ENCODE data around the gene ZP4.

Gene ZP4

GRCh38 chr1:237890822-237891221, at the start of gene ZP4:
ZP4 (minus strand) TSS chr1:237890922; CDS start chr1:237890635, 287 bp downstream.
- DNase-seq (ENCODE audit: low read depth, low spot score) = no peak

GRCh38 chr1:237938553-237938952, 47.8 kb upstream of the ZP4 start:
- DNase-seq (ENCODE audit: low read depth, low spot score) = no peak

GRCh38 chr1:237938068-237938467, 47.3 kb upstream of the ZP4 start:
- DNase-seq (ENCODE audit: low read depth, low spot score) = no peak

GRCh38 chr1:237932816-237933215, 42.1 kb upstream of the ZP4 start:
- no peak for DNase-seq (ENCODE audit: low read depth, low spot score)

GRCh38 chr1:237931581-237931980, 40.9 kb upstream of the ZP4 start:
- DNase-seq (ENCODE audit: low read depth, low spot score) = no peak

GRCh38 chr1:237927198-237927597, 36.5 kb upstream of the ZP4 start:
- no peak for DNase-seq (ENCODE audit: low read depth, low spot score)

GRCh38 chr1:237921306-237921705, 30.6 kb upstream of the ZP4 start:
- no peak for DNase-seq (ENCODE audit: low read depth, low spot score)

GRCh38 chr1:237913345-237913744, 22.6 kb upstream of the ZP4 start:
- DNase-seq (ENCODE audit: low read depth, low spot score) = no peak

- no peak for DNase-seq (ENCODE audit: low read depth, low spot score)
Observed at GRCh38 chr1:237911911-237912310, 21.2 kb upstream of the ZP4 start.

- DNase-seq (ENCODE audit: low read depth, low spot score) = no peak
Observed at GRCh38 chr1:237910834-237911233, 20.1 kb upstream of the ZP4 start.

GRCh38 chr1:237903961-237904360, 13.2 kb upstream of the ZP4 start:
- DNase-seq (ENCODE audit: low read depth, low spot score) = no peak

GRCh38 chr1:237902960-237903743, 12.4 kb upstream of the ZP4 start:
- no peak for DNase-seq (ENCODE audit: low read depth, low spot score)

- DNase-seq (ENCODE audit: low read depth, low spot score) = no peak
Observed at GRCh38 chr1:237901299-237901934, 10.7 kb upstream of the ZP4 start.

GRCh38 chr1:237895630-237896029, 4.9 kb upstream of the ZP4 start:
- no peak for DNase-seq (ENCODE audit: low read depth, low spot score)

GRCh38 chr1:237894131-237894530, 3.4 kb upstream of the ZP4 start:
- no peak for DNase-seq (ENCODE audit: low read depth, low spot score)

- no peak for DNase-seq (ENCODE audit: low read depth, low spot score)
Observed at GRCh38 chr1:237891979-237892378, 1.3 kb upstream of the ZP4 start.

- DNase-seq (ENCODE audit: low read depth, low spot score) = no peak
Observed at GRCh38 chr1:237891266-237891665, 544 bp upstream of the ZP4 start.

- DNase-seq (ENCODE audit: low read depth, low spot score) = no peak
Observed at GRCh38 chr1:237890416-237890815, 306 bp downstream of the ZP4 start.

- no peak for DNase-seq (ENCODE audit: low read depth, low spot score)
Observed at GRCh38 chr1:237888143-237888542, 2.6 kb downstream of the ZP4 start.

- DNase-seq (ENCODE audit: low read depth, low spot score) = no peak
Observed at GRCh38 chr1:237887542-237887941, 3.2 kb downstream of the ZP4 start.

- no peak for DNase-seq (ENCODE audit: low read depth, low spot score)
Observed at GRCh38 chr1:237884237-237884636, 6.5 kb downstream of the ZP4 start.

- no peak for DNase-seq (ENCODE audit: low read depth, low spot score)
Observed at GRCh38 chr1:237879195-237879594, 11.5 kb downstream of the ZP4 start.

- DNase-seq (ENCODE audit: low read depth, low spot score) = no peak
Observed at GRCh38 chr1:237878406-237878805, 12.3 kb downstream of the ZP4 start.
